CD4-positive, alpha-beta T cell treated with Interleukin-17A for 4 hours (primary cell): ENCODE results near the gene FBH1.
"Not testable (repeated sequence)": the region's sequence is repeated elsewhere in the genome, so short reads cannot be mapped to it uniquely, and the experiment has no call there.

ENCODE experiments used
- DNase-seq: peaks from one replicate; pipeline ENCODE4 v3.0.0-alpha.2; 2020; ENCODE audit warnings: mixed read lengths

Gene FBH1

GRCh38 chr10:5943536-5943935, 53.5 kb downstream of the FBH1 start:
- no peak for DNase-seq

DNA sequence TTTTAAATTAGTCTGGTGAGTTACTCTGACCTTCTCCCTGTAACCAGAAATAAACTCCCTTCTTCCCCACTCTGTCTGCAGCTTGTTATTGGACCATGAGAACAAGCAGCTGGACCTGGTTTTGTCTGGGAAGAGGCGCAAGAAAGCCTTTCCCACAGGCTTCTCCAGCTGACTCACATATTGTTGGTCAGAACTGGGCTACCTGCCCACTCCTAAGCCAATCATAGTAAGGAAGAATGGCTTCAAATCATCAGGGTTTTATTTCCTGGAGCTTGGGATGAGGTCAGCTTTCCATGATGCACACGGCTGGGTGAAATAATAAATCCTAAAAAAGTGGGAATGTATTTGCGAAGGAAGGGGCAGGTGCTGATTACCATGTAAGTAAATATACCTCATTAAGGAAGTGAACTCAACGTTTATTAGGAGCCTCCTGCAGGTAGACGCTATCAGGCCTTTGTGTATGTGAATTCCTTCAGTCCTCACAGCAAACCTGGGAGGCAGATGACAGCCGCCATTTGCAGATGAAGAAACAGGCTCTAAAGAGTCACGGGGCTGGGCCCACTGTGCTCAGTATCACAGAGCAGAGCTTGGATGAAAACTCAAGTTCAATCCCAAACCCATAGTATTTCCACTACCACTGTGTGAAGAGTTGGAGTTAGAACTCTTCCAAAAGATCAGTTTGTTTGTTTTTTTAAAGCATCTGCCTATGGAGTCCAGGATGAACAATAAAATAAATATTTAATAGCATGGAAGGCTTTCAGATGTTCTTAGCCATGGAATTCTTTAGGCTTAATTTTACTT, 54.5 kb downstream of the FBH1 start:
- DNase-seq, result no peak

DNA sequence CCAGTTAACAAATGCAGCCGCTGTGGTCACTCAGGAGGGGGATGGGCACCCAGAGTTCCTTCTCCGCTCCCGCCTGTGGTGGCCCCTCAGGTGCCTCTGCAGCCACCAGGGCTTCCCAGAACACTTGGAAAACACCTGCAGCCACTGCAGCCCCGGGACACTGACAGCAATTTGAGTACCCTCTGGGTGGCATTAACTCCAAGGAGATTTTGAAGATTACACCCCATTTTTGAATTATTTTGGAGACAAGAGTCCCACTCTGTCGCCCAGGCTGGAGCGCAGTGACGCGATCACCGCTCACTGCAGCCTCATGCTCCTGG, 55.1 kb downstream of the FBH1 start:
- DNase-seq, result no peak

GRCh38 chr10:5945561-5946418, 55.7 kb downstream of the FBH1 start:
- no peak for DNase-seq

DNA sequence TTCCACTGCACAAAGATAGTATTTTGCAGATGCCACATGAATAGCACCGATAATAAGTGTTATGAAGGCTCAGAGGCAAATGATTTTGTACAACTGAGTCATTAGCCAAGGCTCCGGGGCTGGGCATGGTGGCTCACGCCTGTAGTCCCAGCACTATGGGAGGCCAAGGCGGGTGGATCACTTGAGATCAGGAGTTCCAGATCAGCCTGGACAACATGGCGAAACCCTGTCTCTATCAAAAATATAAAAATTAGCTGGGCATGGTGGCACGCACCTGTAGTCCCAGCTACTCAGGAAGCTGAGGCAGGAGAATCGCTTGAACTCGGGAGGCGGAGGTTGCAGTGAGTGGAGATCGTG, 56.4 kb downstream of the FBH1 start:
- DNase-seq, result not testable (repeated sequence)

GRCh38 chr10:5946786-5947185, 56.7 kb downstream of the FBH1 start:
- no peak for DNase-seq

- DNase-seq, result no peak
These were observed 57.6 kb downstream of the FBH1 start for GRCh38 chr10:5947471-5948207.

- DNase-seq, result no peak
These were observed 58.2 kb downstream of the FBH1 start for GRCh38 chr10:5948208-5948585.

GRCh38 chr10:5949009-5949759, 59.1 kb downstream of the FBH1 start:
- peak; percentile 47 for DNase-seq

DNA sequence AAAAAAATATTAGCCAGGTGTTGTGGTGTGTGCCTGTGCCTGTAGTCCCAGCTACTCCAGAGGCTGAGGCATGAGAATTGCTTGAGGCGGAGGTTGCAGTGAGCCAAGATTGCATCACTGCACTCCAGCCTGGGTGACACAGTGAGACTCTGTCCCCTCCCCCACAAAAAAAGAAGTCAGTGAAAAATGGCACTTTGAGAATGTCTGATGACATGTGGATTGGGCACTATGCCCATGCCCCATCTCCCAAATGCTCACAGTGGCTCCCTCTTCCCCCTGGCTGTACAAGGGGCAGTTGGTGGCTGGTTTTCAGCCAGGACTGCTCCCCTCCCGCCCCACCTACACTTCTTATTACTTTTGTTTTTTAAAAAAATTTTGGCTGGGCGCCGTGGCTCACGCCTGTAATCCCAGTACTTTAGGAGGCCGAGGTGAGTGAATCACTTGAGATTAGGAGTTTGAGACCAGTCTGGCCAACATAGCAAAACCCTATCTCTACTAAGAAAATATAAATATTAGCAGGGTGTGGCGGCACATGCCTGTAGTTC, 61.2 kb downstream of the FBH1 start:
- no peak for DNase-seq

DNA sequence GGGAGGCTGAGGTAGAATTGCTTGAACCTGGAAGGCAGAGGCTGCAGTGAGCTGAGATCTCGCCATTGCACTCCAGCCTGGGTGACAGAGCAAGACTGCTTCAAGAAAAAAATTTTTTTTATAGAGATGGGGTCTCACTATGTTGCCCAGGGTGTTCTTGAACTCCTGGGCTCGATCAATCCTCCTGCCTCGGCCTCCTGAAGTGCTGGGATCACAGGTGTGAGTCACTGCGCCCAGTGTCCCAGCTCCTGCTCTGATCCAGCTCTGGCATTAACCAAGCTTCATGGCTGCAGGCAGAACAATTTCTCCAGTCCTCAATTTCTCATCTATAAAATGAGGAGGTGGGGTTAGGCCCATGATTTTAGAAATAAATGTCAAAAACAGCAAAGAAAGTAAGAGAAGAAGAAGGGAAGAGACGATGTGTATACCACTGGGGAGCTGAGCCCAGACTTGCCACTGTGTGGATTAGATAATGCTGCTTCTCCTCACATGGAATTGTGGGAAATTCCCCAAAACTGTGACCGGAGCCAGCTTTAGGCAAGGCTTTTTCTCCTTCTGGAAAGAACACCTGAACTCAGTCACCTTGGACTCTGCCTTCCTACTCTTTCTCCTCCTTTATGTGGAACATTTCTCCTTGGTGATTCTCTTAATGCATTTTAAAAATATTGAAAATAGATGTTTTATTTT, 61.8 kb downstream of the FBH1 start:
- no peak for DNase-seq

- no peak for DNase-seq
These were observed 62.8 kb downstream of the FBH1 start for GRCh38 chr10:5952731-5953385.

DNA sequence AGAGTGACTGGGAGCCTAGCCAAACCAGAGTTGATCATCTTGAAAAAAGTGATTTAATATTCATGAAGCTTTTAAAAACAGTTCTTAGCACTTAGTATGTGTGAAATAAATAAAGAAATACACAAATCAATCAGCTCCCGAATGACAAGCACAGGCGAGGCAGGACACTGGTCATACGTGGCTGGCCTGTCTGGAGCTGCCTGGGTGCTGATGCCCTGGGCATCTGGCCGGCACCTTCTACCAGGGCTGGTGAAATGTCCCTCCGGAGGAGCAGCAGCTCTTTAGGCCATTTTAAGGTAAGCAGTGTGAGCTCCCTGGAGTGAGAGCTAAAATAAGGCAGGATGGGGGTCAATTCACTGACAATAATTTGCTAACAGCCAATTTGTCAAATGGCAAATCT, 63.6 kb downstream of the FBH1 start:
- no peak for DNase-seq

GRCh38 chr10:5956146-5956936, 66.3 kb downstream of the FBH1 start:
- no peak for DNase-seq

DNA sequence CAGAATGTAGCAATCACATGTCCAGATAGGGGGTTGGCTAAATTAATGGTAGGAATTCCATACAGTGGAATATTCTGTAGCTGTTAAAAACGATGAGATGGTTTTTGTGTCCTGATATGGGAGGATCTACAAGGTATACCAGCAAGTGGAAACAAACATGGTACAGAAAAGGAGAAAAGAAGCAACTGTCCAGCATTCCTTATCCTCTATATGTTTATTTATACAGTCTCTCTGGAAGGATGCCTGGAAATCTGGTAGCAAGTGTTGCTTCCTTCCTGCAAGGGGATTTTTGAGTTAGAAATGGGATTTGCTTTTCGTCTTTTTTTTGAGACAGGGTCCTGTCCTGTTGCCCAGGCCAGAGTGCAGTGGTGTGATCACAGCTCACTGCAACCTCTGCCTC, 68.0 kb downstream of the FBH1 start:
- no peak for DNase-seq

DNA sequence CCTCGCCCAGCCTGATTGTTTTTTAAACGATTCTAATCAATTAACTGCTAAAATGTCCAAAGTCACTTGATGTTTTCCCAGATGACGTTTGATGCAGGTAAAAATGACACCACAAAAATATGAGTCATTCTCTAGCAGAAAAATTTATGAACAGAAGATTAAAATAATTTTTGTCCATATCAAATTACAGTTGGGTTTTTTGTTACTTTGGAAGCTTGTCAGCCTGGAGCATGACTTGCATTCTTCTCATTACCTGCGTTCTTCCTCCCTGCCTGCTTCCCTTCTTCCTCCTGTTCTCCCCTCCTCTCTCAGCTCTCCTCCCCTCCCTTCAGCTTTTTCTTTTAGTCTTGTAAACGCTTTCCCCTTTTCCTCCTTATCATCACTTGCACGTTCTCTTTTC, 68.6 kb downstream of the FBH1 start:
- no peak for DNase-seq

- no peak for DNase-seq
These were observed 69.1 kb downstream of the FBH1 start for GRCh38 chr10:5959142-5959541.

- no peak for DNase-seq
These were observed 69.6 kb downstream of the FBH1 start for GRCh38 chr10:5959581-5960069.

DNA sequence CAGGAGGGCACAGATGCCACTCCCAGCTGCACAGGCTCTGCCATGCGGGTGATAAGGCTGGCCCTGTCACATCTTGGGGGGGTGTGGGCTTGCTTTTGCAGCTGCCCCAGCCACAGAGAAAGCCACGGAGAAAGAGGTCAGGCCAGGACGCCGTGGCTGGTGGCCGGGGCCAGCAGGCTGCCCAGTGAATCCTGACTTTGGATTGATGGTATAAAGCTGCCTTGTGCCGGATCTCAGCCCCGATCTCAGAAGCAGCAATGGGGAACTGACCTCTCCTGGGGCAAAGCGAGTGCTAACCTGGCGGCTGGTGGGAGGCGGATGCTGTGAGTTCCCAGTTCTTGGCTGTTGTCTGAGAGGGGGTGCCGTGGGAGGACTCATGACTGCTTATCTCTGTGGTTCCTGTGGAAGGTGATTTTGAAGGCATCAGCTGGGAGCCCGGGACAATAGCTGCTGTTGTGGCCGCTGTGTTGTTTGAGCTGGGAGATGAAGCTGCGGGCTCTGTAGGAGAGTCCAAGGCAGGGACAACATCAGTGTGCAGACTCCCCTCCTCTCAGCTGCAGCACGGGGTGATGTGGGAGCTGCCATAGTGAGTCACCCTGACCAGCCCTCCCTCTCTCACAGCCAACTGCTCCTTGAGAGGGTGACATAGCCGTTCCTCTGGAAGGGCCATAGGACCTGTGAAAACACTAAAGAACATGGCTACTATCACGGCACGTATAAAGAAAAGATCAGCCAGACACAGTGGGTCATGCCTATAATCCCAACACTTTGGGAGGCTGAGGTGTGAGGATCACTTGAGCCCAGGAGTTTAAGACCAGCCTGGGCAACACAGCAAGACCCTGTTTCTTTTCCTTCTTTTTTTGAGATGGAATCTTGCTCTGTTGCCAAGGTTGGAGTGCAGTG, 70.3 kb downstream of the FBH1 start:
- no peak for DNase-seq

- DNase-seq, result not testable (repeated sequence)
These were observed 70.9 kb downstream of the FBH1 start for GRCh38 chr10:5960973-5961275.
